Calu3 (cell line): ENCODE results near the gene EXOC3L1. TPM values are rescaled to one million over a fixed set of nuclear protein-coding genes. Genes with fewer than 3 reads are reported as not detected.

Experiments used
- BruUV-seq: library from RNA; stranded (reverse); fragments of 400-500 nt; replicated peaks from 2 replicates; lab custom pipeline; 2021; lab: Mats Ljungman, UMichigan
- CTCF ChIA-PET: fragments of 300-600 bp; sonication (Branson Sonifier 250); formaldehyde crosslinking; loops from one replicate; lab custom pipeline; 2022; ENCODE audit warnings: antibody characterized with exemption; lab: Charles Lee
- DNase-seq: peaks from one replicate; pipeline ENCODE4 v3.0.0; 2022
- H3K27ac Mint-ChIP-seq: one replicate; pipeline ENCODE4 v1.8.0; 2022; ENCODE audit warnings: mixed read lengths; ENCODE audit not compliant: unreplicated experiment
- H3K27me3 Mint-ChIP-seq: one replicate; pipeline ENCODE4 v1.8.0; 2022; ENCODE audit warnings: mixed read lengths; ENCODE audit not compliant: unreplicated experiment
- H3K36me3 Mint-ChIP-seq: one replicate; pipeline ENCODE4 v1.8.0; 2022; ENCODE audit warnings: mild to moderate bottlenecking, moderate library complexity, mixed read lengths; ENCODE audit not compliant: insufficient read depth, unreplicated experiment
- H3K4me1 Mint-ChIP-seq: one replicate; pipeline ENCODE4 v1.8.0; 2022; ENCODE audit warnings: mild to moderate bottlenecking, low read depth, mixed read lengths; ENCODE audit not compliant: unreplicated experiment
- H3K4me3 Mint-ChIP-seq: one replicate; pipeline ENCODE4 v1.8.0; 2022; ENCODE audit warnings: mild to moderate bottlenecking, low read depth, moderate library complexity, mixed read lengths; ENCODE audit not compliant: unreplicated experiment
- H3K9me3 Mint-ChIP-seq: one replicate; pipeline ENCODE4 v1.8.0; 2022; ENCODE audit warnings: low read depth, mixed read lengths; ENCODE audit not compliant: unreplicated experiment
- CTCF ChIP-seq: fragments of 200-600 bp; IDR thresholded peaks from one replicate; pipeline ENCODE4 v1.8.0; 2022; ENCODE audit warnings: antibody characterized with exemption; ENCODE audit not compliant: unreplicated experiment
- intact Hi-C: fragments of 100-400 bp; cut with micrococcal nuclease; formaldehyde crosslinking; loops from one replicate; pipeline ENCODE4 v1.10.0; 2022; ENCODE audit not compliant: unreplicated experiment
- total RNA-seq: library from RNA; stranded (reverse); gene quantifications from 2 replicates; pipeline ENCODE4 v1.2.3, GENCODE V29; 2022

The EXOC3L1 gene
- total RNA-seq, 1 experiment from 2014 or later: 0.31 TPM

GRCh38 chr16:67237396-67238277 is 47.7 kb upstream of the EXOC3L1 start:
- TF ChIP-seq CTCF: no peak
- no TSS peak for BruUV-seq
- no peak overlapping the region for H3K27ac Mint-ChIP-seq
- CTCF ChIA-PET: no interaction called here
- H3K4me1 Mint-ChIP-seq: peaks cover 16% of the 10 kb centered on the region
- H3K27me3 Mint-ChIP-seq: no peaks in the 10 kb centered on the region
- H3K9me3 Mint-ChIP-seq: no peaks in the 10 kb centered on the region
- H3K4me3 Mint-ChIP-seq: no peak overlapping the region
- peaks cover 51% of the 10 kb centered on the region for H3K36me3 Mint-ChIP-seq
- no peak for DNase-seq
- intact Hi-C loops: no loop called here

- CTCF ChIA-PET: interaction anchor here (0.6 to 1.7 kb wide), 2 partner anchors 10 to 82 kb away, joined by 4 read pairs; partner anchors contain the start of gene TMEM208
- no TSS peak for BruUV-seq
Measured at GRCh38 chr16:67236563-67237395, 46.8 kb upstream of the EXOC3L1 start.

GRCh38 chr16:67235816-67236562 is 46.1 kb upstream of the EXOC3L1 start:
- TF ChIP-seq CTCF: no peak
- Mint-ChIP-seq H3K27me3 (no peaks in the 10 kb centered on the region), H3K9me3 (no peaks in the 10 kb centered on the region), H3K4me3 (no peak overlapping the region), H3K27ac (peak overlapping the region; percentile 51), H3K4me1 (peaks cover under 1% of the 10 kb centered on the region), H3K36me3 (peaks cover 62% of the 10 kb centered on the region)
- no peak for DNase-seq
- no TSS peak for BruUV-seq
- CTCF ChIA-PET: interaction anchor here (0.6 to 1.7 kb wide), 3 partner anchors 9 to 289 kb away, joined by 3 to 4 read pairs (median 4); partner anchors contain the start of gene TMEM208
- intact Hi-C loops: no loop called here

More at GRCh38 chr16:67236563-67237395, 46.8 kb upstream of the EXOC3L1 start:
- Mint-ChIP-seq H3K27ac (peak overlapping the region; percentile 51), H3K4me3 (no peak overlapping the region), H3K27me3 (no peaks in the 10 kb centered on the region), H3K4me1 (peaks cover 9% of the 10 kb centered on the region), H3K36me3 (peaks cover 54% of the 10 kb centered on the region), H3K9me3 (no peaks in the 10 kb centered on the region)
- DNase-seq: peak; percentile 67
- intact Hi-C loops: no loop called here
- TF ChIP-seq CTCF: no peak

GRCh38 chr16:67234180-67234597 is 44.3 kb upstream of the EXOC3L1 start:
- DNase-seq: no peak

More at GRCh38 chr16:67234180-67234597, 44.3 kb upstream of the EXOC3L1 start:
- no peak for TF ChIP-seq CTCF
- Mint-ChIP-seq H3K27ac (no peak overlapping the region), H3K27me3 (no peaks in the 10 kb centered on the region), H3K4me1 (no peaks in the 10 kb centered on the region), H3K9me3 (no peaks in the 10 kb centered on the region), H3K4me3 (no peak overlapping the region), H3K36me3 (peaks cover 80% of the 10 kb centered on the region)
- intact Hi-C loops: no loop called here
- CTCF ChIA-PET: no interaction called here
- no TSS peak for BruUV-seq
